MM.1S (cell line): ENCODE measurements around the gene FAF1.

Experiments used
- CTCF ChIP-seq: fragments of 300-600 bp; sonication (generic); IDR thresholded peaks from 2 replicates; pipeline ENCODE4 v1.5.1; 2016; ENCODE audit warnings: antibody characterized with exemption, low read length, mixed read lengths
- EZH2 ChIP-seq: fragments of 300-600 bp; sonication (generic); optimal IDR thresholded peaks from 2 replicates; pipeline ENCODE3; 2017; ENCODE audit warnings: low read depth, mild to moderate bottlenecking, antibody characterized with exemption, low read length, mixed read lengths

- TF ChIP-seq CTCF, result no peak
- TF ChIP-seq EZH2, result no peak
These were observed 533.4 kb downstream of the FAF1 start for GRCh38 chr1:50426702-50427085.
